GM19238 (cell line): ENCODE data around the gene TBC1D9B.

Experiments
- DNase-seq: peaks from one replicate; pipeline ENCODE4 v3.0.0; 2011; ENCODE audit warnings: low spot score; ENCODE audit not compliant: insufficient read length

Gene TBC1D9B

GRCh38 chr5:179908528-179908927, 831 bp upstream of the TBC1D9B start:
- no peak for DNase-seq

- peak; percentile 27 for DNase-seq
Measured at GRCh38 chr5:179906795-179907555, 722 bp downstream of the TBC1D9B start.

GRCh38 chr5:179906294-179906794, 1.4 kb downstream of the TBC1D9B start:
- no peak for DNase-seq

GRCh38 chr5:179905161-179905560, 2.5 kb downstream of the TBC1D9B start:
- no peak for DNase-seq

GRCh38 chr5:179904463-179905160, 3.1 kb downstream of the TBC1D9B start:
- no peak for DNase-seq

- no peak for DNase-seq
Measured at GRCh38 chr5:179902763-179903158, 4.9 kb downstream of the TBC1D9B start.

- no peak for DNase-seq
Measured at GRCh38 chr5:179901915-179902762, 5.6 kb downstream of the TBC1D9B start.

- DNase-seq: no peak
Measured at GRCh38 chr5:179901462-179901861, 6.2 kb downstream of the TBC1D9B start.

GRCh38 chr5:179900711-179901110, 7.0 kb downstream of the TBC1D9B start:
- DNase-seq: no peak

- no peak for DNase-seq
Measured at GRCh38 chr5:179900206-179900605, 7.5 kb downstream of the TBC1D9B start.

GRCh38 chr5:179895861-179896260, 11.8 kb downstream of the TBC1D9B start:
- no peak for DNase-seq

- DNase-seq: no peak
Measured at GRCh38 chr5:179893958-179894895, 13.5 kb downstream of the TBC1D9B start.

- DNase-seq: no peak
Measured at GRCh38 chr5:179893076-179893957, 14.4 kb downstream of the TBC1D9B start.

- DNase-seq: no peak
Measured at GRCh38 chr5:179892255-179892654, 15.4 kb downstream of the TBC1D9B start.

- DNase-seq: no peak
Measured at GRCh38 chr5:179890751-179891682, 16.7 kb downstream of the TBC1D9B start.

- DNase-seq: no peak
Measured at GRCh38 chr5:179889885-179890284, 17.8 kb downstream of the TBC1D9B start.

- no peak for DNase-seq
Measured at GRCh38 chr5:179887802-179888201, 19.9 kb downstream of the TBC1D9B start.

GRCh38 chr5:179887095-179887494, 20.6 kb downstream of the TBC1D9B start:
- DNase-seq: no peak
